Measurements from ENCODE around the gene TMEM123.

Gene TMEM123

GRCh38 chr11:102364991-102365390 lies 87.6 kb downstream of the TMEM123 start:
- Histone ChIP-seq H3K4me1 (ENCODE audit: insufficient read depth, low read length) (no peaks in the 10 kb centered on the region), H3K36me3 (ENCODE audit: insufficient read depth, low read length) (peaks cover 69% of the 10 kb centered on the region), H3K4me3 (ENCODE audit: low read length) (no peak overlapping the region), H2AFZ (ENCODE audit: low read depth, low read length) (no peak overlapping the region), H3K9me3 (ENCODE audit: low read length) (peaks cover 6% of the 10 kb centered on the region), H3K27me3 (ENCODE audit: insufficient read depth, low read length) (no peaks in the 10 kb centered on the region)

- H3K36me3 ChIP-seq (ENCODE audit: insufficient read depth, low read length), result peaks cover 59% of the 10 kb centered on the region
These were observed 91.2 kb downstream of the TMEM123 start for GRCh38 chr11:102361086-102362031.

GRCh38 chr11:102360681-102361080 lies 91.9 kb downstream of the TMEM123 start:
- peaks cover 9% of the 10 kb centered on the region for H3K9me3 ChIP-seq (ENCODE audit: low read length)
- H3K4me3 ChIP-seq (ENCODE audit: low read length), result no peak overlapping the region
- peaks cover 56% of the 10 kb centered on the region for H3K36me3 ChIP-seq (ENCODE audit: insufficient read depth, low read length)
- no peak overlapping the region for H2AFZ ChIP-seq (ENCODE audit: low read depth, low read length)
- H3K27me3 ChIP-seq (ENCODE audit: insufficient read depth, low read length), result no peaks in the 10 kb centered on the region
- H3K4me1 ChIP-seq (ENCODE audit: insufficient read depth, low read length), result no peaks in the 10 kb centered on the region

More at GRCh38 chr11:102361086-102362031, 91.2 kb downstream of the TMEM123 start:
- Histone ChIP-seq H3K9me3 (ENCODE audit: low read length) (peaks cover 9% of the 10 kb centered on the region), H3K27me3 (ENCODE audit: insufficient read depth, low read length) (no peaks in the 10 kb centered on the region), H2AFZ (ENCODE audit: low read depth, low read length) (no peak overlapping the region), H3K4me3 (ENCODE audit: low read length) (no peak overlapping the region), H3K4me1 (ENCODE audit: insufficient read depth, low read length) (no peaks in the 10 kb centered on the region)

- H2AFZ ChIP-seq (ENCODE audit: low read depth, low read length), result no peak overlapping the region
- H3K36me3 ChIP-seq (ENCODE audit: insufficient read depth, low read length), result peaks cover 46% of the 10 kb centered on the region
- no peaks in the 10 kb centered on the region for H3K27me3 ChIP-seq (ENCODE audit: insufficient read depth, low read length)
- H3K4me3 ChIP-seq (ENCODE audit: low read length), result no peak overlapping the region
- H3K4me1 ChIP-seq (ENCODE audit: insufficient read depth, low read length), result no peaks in the 10 kb centered on the region
- peaks cover 12% of the 10 kb centered on the region for H3K9me3 ChIP-seq (ENCODE audit: low read length)
These were observed 93.2 kb downstream of the TMEM123 start for GRCh38 chr11:102359372-102359771.

- Histone ChIP-seq H3K27me3 (ENCODE audit: insufficient read depth, low read length) (no peaks in the 10 kb centered on the region), H2AFZ (ENCODE audit: low read depth, low read length) (no peak overlapping the region), H3K36me3 (ENCODE audit: insufficient read depth, low read length) (peaks cover 44% of the 10 kb centered on the region), H3K4me1 (ENCODE audit: insufficient read depth, low read length) (no peaks in the 10 kb centered on the region), H3K4me3 (ENCODE audit: low read length) (no peak overlapping the region), H3K9me3 (ENCODE audit: low read length) (peaks cover 16% of the 10 kb centered on the region)
These were observed 95.4 kb downstream of the TMEM123 start for GRCh38 chr11:102357116-102357515.

GRCh38 chr11:102347462-102348370 lies 104.8 kb downstream of the TMEM123 start:
- peak overlapping the region; percentile 61 for H3K4me3 ChIP-seq (ENCODE audit: low read length)
- peaks cover 3% of the 10 kb centered on the region for H3K36me3 ChIP-seq (ENCODE audit: insufficient read depth, low read length)
- H3K9me3 ChIP-seq (ENCODE audit: low read length), result no peaks in the 10 kb centered on the region
- H3K4me1 ChIP-seq (ENCODE audit: insufficient read depth, low read length), result peaks cover 30% of the 10 kb centered on the region
- H2AFZ ChIP-seq (ENCODE audit: low read depth, low read length), result peak overlapping the region; percentile 96
- no peaks in the 10 kb centered on the region for H3K27me3 ChIP-seq (ENCODE audit: insufficient read depth, low read length)

GRCh38 chr11:102346748-102347461 lies 105.7 kb downstream of the TMEM123 start, which contains the start of gene BIRC2:
BIRC2 (plus strand) TSS chr11:102347214; CDS start chr11:102349855, 2,641 bp downstream.
- peak within 1 kb of the TSS; percentile 96 for H2AFZ ChIP-seq (ENCODE audit: low read depth, low read length)
- H3K36me3 ChIP-seq (ENCODE audit: insufficient read depth, low read length), result peaks cover 3% of the 10 kb centered on the region
- H3K4me1 ChIP-seq (ENCODE audit: insufficient read depth, low read length), result peaks cover 30% of the 10 kb centered on the region
- H3K9me3 ChIP-seq (ENCODE audit: low read length), result no peaks in the 10 kb centered on the region
- no peaks in the 10 kb centered on the region for H3K27me3 ChIP-seq (ENCODE audit: insufficient read depth, low read length)
- H3K4me3 ChIP-seq (ENCODE audit: low read length), result peak within 1 kb of the TSS; percentile 61

- Histone ChIP-seq H3K36me3 (ENCODE audit: insufficient read depth, low read length) (no peaks in the 10 kb centered on the region), H3K9me3 (ENCODE audit: low read length) (no peaks in the 10 kb centered on the region), H3K4me1 (ENCODE audit: insufficient read depth, low read length) (peaks cover 30% of the 10 kb centered on the region), H2AFZ (ENCODE audit: low read depth, low read length) (peak overlapping the region; percentile 96), H3K27me3 (ENCODE audit: insufficient read depth, low read length) (no peaks in the 10 kb centered on the region), H3K4me3 (ENCODE audit: low read length) (peak overlapping the region; percentile 61)
These were observed 106.2 kb downstream of the TMEM123 start for GRCh38 chr11:102346456-102346747.
